ENCODE results near the gene CIRBP. TPM values are rescaled to one million over a fixed set of nuclear protein-coding genes. Genes with fewer than 3 reads are reported as not detected.
"Not testable (repeated sequence)": the region's sequence is repeated elsewhere in the genome, so short reads cannot be mapped to it uniquely, and the experiment has no call there.

The CIRBP gene
- total RNA-seq, 1 donor from 2014 or later: 237 TPM

- intact Hi-C loops (cut with micrococcal nuclease): loop anchor here (1.0 to 5.0 kb wide), 3 partner anchors 21 to 178 kb away; partner anchors contain the start of gene ARHGAP45
- H3K4me3 Mint-ChIP-seq: peak overlapping the region; percentile 64
- H3K27me3 Mint-ChIP-seq: no peaks in the 10 kb centered on the region
- no peak for DNase-seq
- peak overlapping the region; percentile 85 for H3K27ac Mint-ChIP-seq
- H3K36me3 Mint-ChIP-seq (ENCODE audit: low read depth): peaks cover 9% of the 10 kb centered on the region
- peaks cover 15% of the 10 kb centered on the region for H3K4me1 Mint-ChIP-seq
- no peaks in the 10 kb centered on the region for H3K9me3 Mint-ChIP-seq
These were observed 24.3 kb upstream of the CIRBP start for GRCh38 chr19:1244693-1245451.

GRCh38 chr19:1245494-1246264, 23.5 kb upstream of the CIRBP start:
- H3K27ac Mint-ChIP-seq: no peak overlapping the region
- DNase-seq: no peak
- no peak overlapping the region for H3K4me3 Mint-ChIP-seq
- intact Hi-C loops (cut with micrococcal nuclease): no loop called here
- no peaks in the 10 kb centered on the region for H3K27me3 Mint-ChIP-seq
- no peaks in the 10 kb centered on the region for H3K9me3 Mint-ChIP-seq
- peaks cover 9% of the 10 kb centered on the region for H3K36me3 Mint-ChIP-seq (ENCODE audit: low read depth)
- peaks cover 15% of the 10 kb centered on the region for H3K4me1 Mint-ChIP-seq

- H3K27me3 Mint-ChIP-seq; H3K9me3 Mint-ChIP-seq; H3K4me3 Mint-ChIP-seq; DNase-seq; intact Hi-C loops (cut with micrococcal nuclease): not testable (repeated sequence)
- H3K4me1 Mint-ChIP-seq: peaks cover 12% of the 10 kb centered on the region
- H3K36me3 Mint-ChIP-seq (ENCODE audit: low read depth): peaks cover 13% of the 10 kb centered on the region
- H3K27ac Mint-ChIP-seq: peak overlapping the region; percentile 15
These were observed 22.7 kb upstream of the CIRBP start for GRCh38 chr19:1246265-1247087.

DNA sequence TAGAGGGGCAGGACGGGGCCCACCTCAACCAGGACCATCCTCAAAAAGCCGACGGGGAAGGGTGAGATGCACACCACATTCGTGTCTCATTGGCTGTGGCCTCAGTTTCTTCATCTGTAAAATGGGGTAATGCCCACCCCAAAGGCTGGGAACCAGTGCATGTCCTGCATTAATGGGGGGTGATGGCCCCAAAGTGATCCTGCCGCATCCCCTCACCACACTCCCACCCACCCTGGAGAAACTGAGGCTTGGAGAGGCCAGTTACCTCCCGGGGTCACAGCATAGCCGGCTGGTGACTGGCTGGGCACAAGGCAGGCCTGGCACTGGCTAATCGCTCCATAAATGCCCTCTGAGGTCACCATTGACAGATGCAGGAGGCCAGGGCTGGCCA, 21.4 kb upstream of the CIRBP start:
- Mint-ChIP-seq H3K27me3 (no peaks in the 10 kb centered on the region), H3K4me3 (peak overlapping the region; percentile 82), H3K36me3 (ENCODE audit: low read depth) (peaks cover 21% of the 10 kb centered on the region), H3K4me1 (peaks cover 12% of the 10 kb centered on the region), H3K9me3 (no peaks in the 10 kb centered on the region), H3K27ac (peak overlapping the region; percentile 62)
- intact Hi-C loops (cut with micrococcal nuclease): loop anchor here (1.0 to 2.0 kb wide), 2 partner anchors 227 to 450 kb away; partner anchors contain the start of genes PTBP1, RNU6-2 and TMEM259
- no peak for DNase-seq

DNA sequence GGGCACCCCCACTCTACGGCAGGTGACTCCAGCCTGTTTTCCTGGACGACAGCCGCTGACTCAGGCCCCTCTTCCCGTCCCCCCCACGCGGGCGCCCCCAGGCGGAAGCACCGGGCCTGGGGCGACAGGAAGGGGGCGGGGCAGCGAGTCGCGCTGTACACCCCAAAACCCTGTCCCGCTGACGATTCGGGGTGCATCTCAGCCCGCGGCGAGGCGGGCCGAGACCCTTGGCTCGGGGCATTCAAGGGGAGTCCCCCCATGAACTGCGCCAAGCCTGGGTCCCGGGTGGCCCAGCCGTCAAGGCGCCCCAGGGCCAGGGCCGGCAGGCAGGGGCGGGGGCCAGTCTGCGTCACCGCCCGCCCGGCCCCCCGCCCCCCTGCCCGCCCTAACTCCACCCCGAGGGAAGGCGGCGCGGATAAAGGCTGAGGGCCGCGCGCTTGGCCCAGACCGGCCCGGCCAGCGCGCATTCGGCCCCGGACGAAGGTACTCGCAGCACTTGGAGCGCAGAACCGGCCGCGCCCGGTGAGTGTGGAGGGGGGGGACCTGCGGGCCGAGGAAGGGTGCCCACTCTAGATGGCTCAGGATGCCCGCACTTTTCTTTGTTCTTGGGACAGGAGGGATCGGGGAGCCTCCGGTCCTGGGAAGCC, 20.9 kb upstream of the CIRBP start, which contains the start of gene MIDN:
TSS of gene MIDN (plus strand) at position 445 of the 647 bp plus-strand sequence. CDS start 1,714 bp downstream, outside the sequence.
- no peaks in the 10 kb centered on the region for H3K27me3 Mint-ChIP-seq
- peak; percentile 93 for DNase-seq
- H3K9me3 Mint-ChIP-seq: no peaks in the 10 kb centered on the region
- H3K4me3 Mint-ChIP-seq: peak within 1 kb of the TSS; percentile 82
- peaks cover 12% of the 10 kb centered on the region for H3K4me1 Mint-ChIP-seq
- peak within 1 kb of the TSS; percentile 90 for H3K27ac Mint-ChIP-seq
- intact Hi-C loops (cut with micrococcal nuclease): loop anchor here (1.0 to 2.0 kb wide), 2 partner anchors 227 to 451 kb away; partner anchors contain the start of genes PTBP1, RNU6-2 and TMEM259
- peaks cover 20% of the 10 kb centered on the region for H3K36me3 Mint-ChIP-seq (ENCODE audit: low read depth)

DNA sequence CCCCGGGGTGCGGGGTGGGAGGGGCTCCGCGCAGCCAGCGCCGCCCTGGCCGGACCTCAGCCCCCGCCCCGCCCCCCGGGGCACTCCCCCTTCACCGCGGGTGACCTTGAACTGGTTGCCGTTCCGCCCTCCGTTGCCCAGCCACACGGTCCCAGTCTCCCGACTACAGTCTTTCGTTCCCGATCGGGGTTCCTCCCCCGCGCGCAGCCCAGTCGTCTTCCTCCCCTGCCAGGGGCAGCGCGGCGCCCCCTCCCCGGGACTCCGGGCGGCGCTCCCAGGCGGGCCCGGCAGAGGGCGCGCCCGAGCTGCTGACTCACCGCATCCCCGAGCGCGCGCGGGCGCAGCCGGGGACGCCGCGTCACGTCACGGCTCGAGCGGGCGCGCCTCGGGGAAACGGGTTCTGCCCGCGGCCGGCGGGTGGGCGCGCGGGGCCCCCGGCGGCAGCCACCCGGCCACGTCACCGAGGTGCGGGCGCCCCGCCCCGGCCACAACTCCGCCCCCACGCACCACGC, 20.3 kb upstream of the CIRBP start:
- Mint-ChIP-seq H3K4me1 (peaks cover 14% of the 10 kb centered on the region), H3K36me3 (ENCODE audit: low read depth) (peaks cover 24% of the 10 kb centered on the region), H3K9me3 (no peaks in the 10 kb centered on the region), H3K4me3 (peak overlapping the region; percentile 82), H3K27ac (peak overlapping the region; percentile 90), H3K27me3 (no peaks in the 10 kb centered on the region)
- intact Hi-C loops (cut with micrococcal nuclease): loop anchor here (1.0 to 2.0 kb wide), 4 partner anchors 10 to 452 kb away; partner anchors contain the start of genes CIRBP, PTBP1, RNU6-2 and TMEM259
- peak; percentile 96 for DNase-seq

DNA sequence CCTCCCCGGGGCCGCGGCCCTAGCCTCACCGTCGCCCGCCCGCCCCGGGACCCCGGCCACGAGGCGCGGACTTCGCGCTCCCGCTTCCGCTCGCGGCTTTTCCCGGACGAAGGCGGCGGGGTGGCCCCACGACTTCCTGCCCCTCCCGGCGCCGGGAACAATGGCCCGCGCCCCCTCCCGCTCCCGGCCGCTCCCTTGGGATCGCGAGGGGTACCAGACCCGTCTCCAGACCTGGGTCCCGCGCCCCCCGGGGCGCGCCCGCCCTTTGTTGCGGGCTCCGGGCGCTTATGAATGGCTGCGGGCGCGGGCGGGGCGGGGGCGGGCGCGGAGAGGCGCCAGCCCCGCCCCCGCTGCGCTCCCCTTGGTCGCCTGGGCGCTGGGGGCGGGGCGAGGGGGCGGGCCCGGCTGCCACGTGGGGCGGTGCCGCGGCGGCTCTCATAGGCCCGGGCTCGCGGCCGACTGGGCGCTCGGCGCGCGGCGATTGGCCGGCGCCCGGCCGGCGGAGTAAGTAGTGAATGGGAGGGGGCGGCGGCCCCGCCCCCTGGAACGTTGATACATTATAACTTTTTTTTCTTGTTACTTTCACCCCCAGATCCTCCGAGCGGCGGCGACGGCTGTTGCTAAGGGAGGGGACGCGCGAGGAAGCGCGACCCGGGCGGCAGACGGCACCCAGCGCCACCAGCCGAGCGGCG, 19.7 kb upstream of the CIRBP start:
- H3K36me3 Mint-ChIP-seq (ENCODE audit: low read depth): peaks cover 26% of the 10 kb centered on the region
- no peaks in the 10 kb centered on the region for H3K9me3 Mint-ChIP-seq
- H3K27me3 Mint-ChIP-seq: no peaks in the 10 kb centered on the region
- peak overlapping the region; percentile 63 for H3K27ac Mint-ChIP-seq
- H3K4me3 Mint-ChIP-seq: peak overlapping the region; percentile 76
- DNase-seq: peak; percentile 97
- intact Hi-C loops (cut with micrococcal nuclease): loop anchor here (1.0 to 2.0 kb wide), 3 partner anchors 10 to 229 kb away; partner anchors contain the start of genes CIRBP, RNU6-2 and TMEM259
- H3K4me1 Mint-ChIP-seq: peaks cover 14% of the 10 kb centered on the region

DNA sequence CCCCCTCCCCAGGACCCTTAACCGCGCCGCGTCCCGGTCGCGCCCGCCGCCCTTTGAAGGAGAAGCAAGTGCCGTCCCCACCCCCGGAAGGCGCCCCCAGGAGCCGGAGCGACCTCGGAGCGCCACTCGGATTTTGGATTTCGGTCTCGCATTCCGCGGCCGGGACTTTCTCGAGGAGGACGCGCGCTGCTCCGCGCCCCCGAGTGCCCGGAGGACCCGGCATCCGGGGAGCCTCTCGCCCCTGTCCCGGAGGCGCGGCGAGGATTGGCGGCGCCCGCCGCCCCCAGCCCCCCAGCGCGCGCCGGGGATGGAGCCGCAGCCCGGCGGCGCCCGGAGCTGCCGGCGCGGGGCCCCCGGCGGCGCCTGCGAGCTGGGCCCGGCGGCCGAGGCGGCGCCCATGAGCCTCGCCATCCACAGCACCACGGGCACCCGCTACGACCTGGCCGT, 19.1 kb upstream of the CIRBP start:
- Mint-ChIP-seq H3K4me1 (peaks cover 16% of the 10 kb centered on the region), H3K27ac (peak overlapping the region; percentile 63), H3K9me3 (no peaks in the 10 kb centered on the region), H3K4me3 (peak overlapping the region; percentile 76), H3K27me3 (no peaks in the 10 kb centered on the region), H3K36me3 (ENCODE audit: low read depth) (peaks cover 30% of the 10 kb centered on the region)
- DNase-seq: no peak
- intact Hi-C loops (cut with micrococcal nuclease): loop anchor here (1.0 to 2.0 kb wide), 3 partner anchors 9 to 229 kb away; partner anchors contain the start of genes CIRBP, RNU6-2 and TMEM259

DNA sequence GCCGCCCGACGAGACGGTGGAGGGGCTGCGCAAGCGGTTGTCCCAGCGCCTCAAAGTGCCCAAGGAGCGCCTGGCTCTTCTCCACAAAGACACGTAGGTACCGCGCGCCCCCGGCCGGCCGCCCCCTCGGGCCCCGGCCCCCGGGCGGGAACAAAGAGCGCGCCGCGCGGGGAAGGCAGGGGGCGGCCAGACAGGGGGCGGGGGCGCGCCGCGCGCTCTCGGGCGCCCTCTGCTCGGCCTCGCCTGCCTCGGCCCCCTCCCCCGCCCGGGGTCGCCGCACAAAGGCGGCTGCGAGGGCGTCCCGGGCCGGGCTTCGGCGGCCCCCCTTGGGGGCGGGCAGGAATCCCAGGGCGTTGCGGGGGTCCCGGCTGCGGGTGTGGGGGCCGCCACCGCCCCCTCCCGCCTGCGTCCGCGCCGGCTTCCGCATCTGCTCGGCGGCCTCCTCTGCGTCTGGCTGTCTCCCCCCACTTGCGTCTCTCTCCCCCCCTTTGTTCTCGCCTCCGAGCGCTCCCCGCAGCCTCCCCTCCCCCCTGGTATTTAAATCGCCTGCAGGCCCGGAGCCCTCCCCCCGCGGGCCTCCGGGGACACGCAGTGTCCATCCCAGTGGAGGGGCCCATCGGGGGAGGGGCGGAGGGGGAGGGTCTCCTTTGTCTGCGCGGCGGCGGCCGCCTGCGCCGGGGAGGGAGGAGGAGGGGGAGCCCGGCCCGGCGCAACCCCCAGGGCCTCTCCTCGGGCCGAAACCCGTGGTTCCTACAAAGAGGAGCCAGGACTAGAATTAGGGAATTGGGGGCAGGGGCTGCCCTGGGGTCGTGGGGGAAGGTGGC, 18.5 kb upstream of the CIRBP start:
- Mint-ChIP-seq H3K27ac (peak overlapping the region; percentile 90), H3K27me3 (no peaks in the 10 kb centered on the region), H3K9me3 (no peaks in the 10 kb centered on the region), H3K4me1 (peaks cover 16% of the 10 kb centered on the region), H3K36me3 (ENCODE audit: low read depth) (peaks cover 34% of the 10 kb centered on the region), H3K4me3 (peak overlapping the region; percentile 97)
- intact Hi-C loops (cut with micrococcal nuclease): no loop called here
- DNase-seq: peak; percentile 84

- no peaks in the 10 kb centered on the region for H3K9me3 Mint-ChIP-seq
- no peaks in the 10 kb centered on the region for H3K27me3 Mint-ChIP-seq
- H3K4me1 Mint-ChIP-seq: peaks cover 16% of the 10 kb centered on the region
- H3K27ac Mint-ChIP-seq: peak overlapping the region; percentile 90
- peak; percentile 90 for DNase-seq
- H3K36me3 Mint-ChIP-seq (ENCODE audit: low read depth): peaks cover 42% of the 10 kb centered on the region
- H3K4me3 Mint-ChIP-seq: peak overlapping the region; percentile 97
- intact Hi-C loops (cut with micrococcal nuclease): no loop called here
These were observed 17.6 kb upstream of the CIRBP start for GRCh38 chr19:1251330-1252220.

Measured in activated CD4-positive, alpha-beta T cell treated with anti-CD3 and anti-CD28 coated beads, Interleukin-2, amount 10 ng/mL, durations not matched to agents 24 days and 14 days (primary cell).